SK-N-SH (cell line): ENCODE data around the gene C3. TPM values are rescaled to one million over a fixed set of nuclear protein-coding genes. Genes with fewer than 3 reads are reported as not detected.

Experiments used
- CTCF ChIA-PET: fragments of 300-600, 350-600 bp; formaldehyde crosslinking; extraction: SDS; loops from one replicate; lab custom pipeline; 2021; lab: Yijun Ruan, JAX
- POLR2A ChIA-PET: fragments of 350-600 bp; sonication (Branson Sonifier 250); formaldehyde crosslinking; extraction: SDS; loops from one replicate; lab custom pipeline; 2020; ENCODE audit warnings: antibody characterized with exemption, inconsistent platforms; lab: Yijun Ruan, JAX
- DNase-seq: peaks from one replicate; pipeline ENCODE4 v3.0.0; 2012
- H2AFZ ChIP-seq: fragments of 200-600 bp; sonication (generic); 2 replicates; pipeline ENCODE4 v1.8.1; 2016; ENCODE audit warnings: antibody characterized with exemption, mild to moderate bottlenecking, low read depth
- H3F3A ChIP-seq: fragments of 200-600 bp; sonication (generic); replicated peaks from 2 replicates; pipeline ENCODE3; 2016; ENCODE audit warnings: antibody characterized with exemption, mild to moderate bottlenecking; ENCODE audit not compliant: insufficient read depth
- H3K27ac ChIP-seq, 2 experiments: fragments of 200-500 bp in 1 of 2; fragments of 200-600 bp in 1 of 2; sonication (Bioruptor generic) in 1 of 2; sonication (generic), shearing (Covaris generic) in 1 of 2; 2 replicates each; pipeline versions ENCODE4 v1.5.1 to v1.6.1; 2014 to 2016; ENCODE audit warnings: low read depth in 2 of 2, inconsistent platforms in 1 of 2, low read length in 1 of 2, mild to moderate bottlenecking in 1 of 2, mixed read lengths in 1 of 2
- H3K27me3 ChIP-seq: fragments of 200-600 bp; sonication (generic), shearing (Covaris generic); 2 replicates; pipeline ENCODE4 v1.6.1; 2016; ENCODE audit warnings: mixed run types; ENCODE audit not compliant: insufficient read depth
- H3K36me3 ChIP-seq, 2 experiments: fragments of 200-500 bp in 1 of 2; fragments of 200-600 bp in 1 of 2; sonication (Bioruptor generic) in 1 of 2; sonication (generic) in 1 of 2; replicated peaks in 1 of 2; 2 replicates each; pipeline versions ENCODE3 to v1.5.1; 2014 to 2016; ENCODE audit warnings: low read length in 1 of 2, mild to moderate bottlenecking in 1 of 2; ENCODE audit not compliant: insufficient read depth in 2 of 2, control insufficient read depth in 1 of 2
- H3K4me1 ChIP-seq, 2 experiments: fragments of 200-500 bp in 1 of 2; fragments of 200-600 bp in 1 of 2; sonication (Bioruptor generic) in 1 of 2; sonication (generic), shearing (Covaris generic) in 1 of 2; 2 replicates each; pipeline versions ENCODE4 v1.5.1 to v1.6.1; 2014 to 2016; ENCODE audit warnings: low read depth in 1 of 2, low read length in 1 of 2, mixed run types in 1 of 2; ENCODE audit not compliant: insufficient read depth in 2 of 2, control insufficient read depth in 1 of 2
- H3K4me2 ChIP-seq: fragments of 200-600 bp; sonication (generic), shearing (Covaris generic); 2 replicates; pipeline ENCODE4 v1.6.1; 2017; ENCODE audit warnings: mixed run types
- H3K4me3 ChIP-seq, 2 experiments: fragments of 200-500 bp in 1 of 2; fragments of 200-600 bp in 1 of 2; sonication (Bioruptor generic) in 1 of 2; sonication (generic), shearing (Covaris generic) in 1 of 2; 2 replicates each; pipeline versions ENCODE4 v1.5.1 to v1.8.1; 2014 to 2016; ENCODE audit warnings: low read depth in 2 of 2, inconsistent platforms in 1 of 2, low read length in 1 of 2, mild to moderate bottlenecking in 1 of 2, mixed read lengths in 1 of 2, moderate library complexity in 1 of 2
- H3K79me2 ChIP-seq: fragments of 200-600 bp; sonication (generic); 2 replicates; pipeline ENCODE4 v1.8.1; 2017; ENCODE audit warnings: mild to moderate bottlenecking; ENCODE audit not compliant: insufficient read depth
- H3K9ac ChIP-seq: fragments of 200-600 bp; sonication (generic); 2 replicates; pipeline ENCODE4 v1.6.1; 2017; ENCODE audit warnings: mixed run types
- H3K9me2 ChIP-seq: fragments of 200-600 bp; sonication (generic); 2 replicates; pipeline ENCODE4 v1.6.1; 2017; ENCODE audit warnings: mixed run types
- H3K9me3 ChIP-seq: fragments of 200-600 bp; sonication (generic); 2 replicates; pipeline ENCODE4 v1.6.1; 2017; ENCODE audit warnings: mixed run types, mild to moderate bottlenecking, moderate library complexity
- H4K20me1 ChIP-seq: fragments of 200-600 bp; sonication (generic); 2 replicates; pipeline ENCODE4 v1.6.1; 2017; ENCODE audit warnings: mild to moderate bottlenecking, mixed run types; ENCODE audit not compliant: insufficient read depth
- CHD2 ChIP-seq: fragments of 150-350 bp; IDR thresholded peaks from 2 replicates; pipeline ENCODE4 v1.6.1; 2018; ENCODE audit warnings: low read length; ENCODE audit not compliant: partially characterized antibody
- ELF1 ChIP-seq: IDR thresholded peaks from 2 replicates; pipeline ENCODE4 v1.4.0; 2012
- EP300 ChIP-seq, 2 experiments: IDR thresholded peaks; 2 replicates each; pipeline versions ENCODE4 v1.4.0 to v1.6.1; 2012; ENCODE audit warnings: borderline replicate concordance in 1 of 2, low read depth in 1 of 2, low read length in 1 of 2
- FOSL2 ChIP-seq: IDR thresholded peaks from 2 replicates; pipeline ENCODE4 v1.4.0; 2012; ENCODE audit warnings: low read depth, mild to moderate bottlenecking, moderate library complexity, borderline replicate concordance
- FOXJ3 ChIP-seq: sonication (generic); formaldehyde crosslinking; IDR thresholded peaks from 2 replicates; pipeline ENCODE4 v1.5.1; 2020; ENCODE audit warnings: mild to moderate bottlenecking, missing genetic modification reagents
- GATA2 ChIP-seq: sonication (generic); formaldehyde crosslinking; IDR thresholded peaks from 2 replicates; pipeline ENCODE4 v1.5.0; 2020; ENCODE audit warnings: mild to moderate bottlenecking, missing genetic modification reagents
- MXI1 ChIP-seq: IDR thresholded peaks from 2 replicates; pipeline ENCODE4 v1.6.1; 2012; ENCODE audit warnings: mild to moderate bottlenecking, low read depth, low read length, improper control_type of control experiment
- POLR2AphosphoS5 ChIP-seq: IDR thresholded peaks from 2 replicates; pipeline ENCODE4 v1.6.1; 2012; ENCODE audit warnings: low read depth, low read length
- RAD21 ChIP-seq: IDR thresholded peaks from 2 replicates; pipeline ENCODE4 v1.6.1; 2012; ENCODE audit warnings: mild to moderate bottlenecking, low read length
- RCOR1 ChIP-seq: fragments of 150-350 bp; IDR thresholded peaks from 2 replicates; pipeline ENCODE4 v1.6.1; 2017; ENCODE audit warnings: antibody characterized with exemption, low read length
- REST ChIP-seq: IDR thresholded peaks from 2 replicates; pipeline ENCODE4 v1.6.1; 2012; ENCODE audit warnings: mild to moderate bottlenecking, low read depth, low read length, moderate library complexity
- TCF12 ChIP-seq: IDR thresholded peaks from 2 replicates; pipeline ENCODE4 v1.4.0; 2012
- TEAD4 ChIP-seq: IDR thresholded peaks from 2 replicates; pipeline ENCODE4 v1.4.0; 2012; ENCODE audit warnings: mild to moderate bottlenecking, borderline replicate concordance; ENCODE audit not compliant: insufficient read depth
- USF2 ChIP-seq: fragments of 150-350 bp; IDR thresholded peaks from 2 replicates; pipeline ENCODE4 v1.6.1; 2017; ENCODE audit warnings: antibody characterized with exemption, low read length, low read depth, borderline replicate concordance
- YY1 ChIP-seq: IDR thresholded peaks from 2 replicates; pipeline ENCODE4 v1.4.0; 2012; ENCODE audit warnings: low read depth, mild to moderate bottlenecking
- WGBS: methylation state at CpG from one replicate; pipeline ENCODE4 v1.1.6; 2017; ENCODE audit warnings: low lambda C conversion rate; 5-methylcytosine and 5-hydroxymethylcytosine counted together
- polyA plus RNA-seq, 3 experiments: library from polyadenylated mRNA; depleted of rRNA; stranded (reverse); fragments of >200 nt; gene quantifications; 2 replicates each; pipeline ENCODE4 v1.2.3, GENCODE V29; 2012
- TF ChIP-seq, protein P1 (sequence below): IDR thresholded peaks from 2 replicates; pipeline ENCODE4 v1.4.0; 2012; ENCODE audit warnings: low read depth
- TF ChIP-seq, protein P2 (sequence below): fragments of 200-600 bp; sonication (generic); IDR thresholded peaks from 2 replicates; pipeline ENCODE4 v1.6.1; 2017; ENCODE audit warnings: antibody characterized with exemption, mild to moderate bottlenecking, moderate library complexity

Gene C3
- polyA plus RNA-seq, 1 of the 3 experiments (the other 2 are of a cell fraction), result 0.67 TPM

DNA sequence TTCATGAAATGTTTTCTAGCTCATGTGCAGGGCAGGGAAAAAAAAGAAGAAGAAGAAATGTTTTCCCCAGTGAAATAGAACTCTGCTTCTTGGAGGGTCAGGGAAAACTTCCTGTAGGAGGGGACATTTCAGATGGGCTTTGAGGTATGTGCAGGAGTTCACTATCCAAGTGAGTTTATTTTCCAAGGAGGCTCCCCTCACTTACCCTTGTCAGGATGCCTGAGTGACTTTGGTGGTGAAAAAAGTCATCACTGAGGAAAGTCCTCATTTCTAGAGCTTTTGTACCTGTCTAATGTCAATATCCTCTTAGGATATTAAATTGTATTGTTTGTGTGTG, 656 bp upstream of the C3 start:
- no peaks in the 10 kb centered on the region for H4K20me1 ChIP-seq
- ChIA-PET POLR2A (no interaction called here), CTCF (interaction anchor here (1.0 kb wide), 1 partner anchor 126 kb away, joined by 4 read pairs; no protein-coding TSS in a partner anchor)
- H3K4me3 ChIP-seq, result no peak overlapping the region
- H3F3A ChIP-seq, result peaks cover 6% of the 10 kb centered on the region
- no peaks in the 10 kb centered on the region for H3K79me2 ChIP-seq
- H3K27ac ChIP-seq, result no peak overlapping the region
- no peak overlapping the region for H2AFZ ChIP-seq
- H3K9me2 ChIP-seq, result no peaks in the 10 kb centered on the region
- DNase-seq, result no peak
- TF ChIP-seq CHD2, result no peak
- TF ChIP-seq EP300 (IDR thresholded peaks at IDR 0.05; ENCODE audit: borderline replicate concordance in 1 of 2, low read depth in 1 of 2, low read length in 1 of 2), result no peak
- TF ChIP-seq TEAD4, result no peak
- no peak for TF ChIP-seq ELF1
- TF ChIP-seq, all 33 proteins: peak for 0
- no peak overlapping the region for H3K9ac ChIP-seq
- H3K27me3 ChIP-seq, result peaks cover 18% of the 10 kb centered on the region
- H3K4me1 ChIP-seq, result no peaks in the 10 kb centered on the region
- no peaks in the 10 kb centered on the region for H3K9me3 ChIP-seq
- H3K4me2 ChIP-seq, result no peak overlapping the region
- H3K36me3 ChIP-seq, result no peaks in the 10 kb centered on the region

DNA sequence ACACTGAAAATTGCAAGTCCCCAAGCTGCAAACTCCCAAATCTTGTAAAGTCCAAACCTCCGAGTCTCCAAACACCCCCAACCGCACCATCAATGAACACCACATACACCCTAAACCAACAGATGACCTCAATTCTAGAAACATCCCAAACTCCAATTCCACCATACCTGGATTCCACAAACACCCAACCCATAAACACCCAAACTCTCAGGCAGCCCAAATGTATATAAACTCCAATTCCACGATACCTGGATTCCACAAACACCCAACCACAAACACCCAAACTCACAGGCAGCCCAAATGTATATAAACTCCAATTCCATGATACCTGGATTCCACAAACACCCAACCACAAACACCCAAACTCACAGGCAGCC, 470 bp downstream of the C3 start:
- no peak for TF ChIP-seq RCOR1
- TF ChIP-seq, protein P1, sequence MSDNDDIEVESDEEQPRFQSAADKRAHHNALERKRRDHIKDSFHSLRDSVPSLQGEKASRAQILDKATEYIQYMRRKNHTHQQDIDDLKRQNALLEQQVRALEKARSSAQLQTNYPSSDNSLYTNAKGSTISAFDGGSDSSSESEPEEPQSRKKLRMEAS, result no peak
- no peak for TF ChIP-seq FOXJ3
- no peak for TF ChIP-seq MXI1
- no peak for TF ChIP-seq CHD2
- TF ChIP-seq GATA2 (CRISPR knock-in tag), result no peak
- no peak for TF ChIP-seq POLR2AphosphoS5
- TF ChIP-seq FOSL2, result no peak
- H3K4me3 ChIP-seq, result no peak overlapping the region
- ChIA-PET CTCF (interaction anchor here (1.0 kb wide), 1 partner anchor 125 kb away, joined by 4 read pairs; no protein-coding TSS in a partner anchor), POLR2A (no interaction called here)
- no peaks in the 10 kb centered on the region for H4K20me1 ChIP-seq
- no peaks in the 10 kb centered on the region for H3K9me3 ChIP-seq
- no peaks in the 10 kb centered on the region for H3K9me2 ChIP-seq
- no peaks in the 10 kb centered on the region for H3K4me1 ChIP-seq
- H3K4me2 ChIP-seq, result no peak overlapping the region
- H3K27ac ChIP-seq, result no peak overlapping the region
- H3F3A ChIP-seq, result peaks cover 6% of the 10 kb centered on the region
- 63% methylated on average over 3 of the region's 3 CpGs for WGBS
- no peaks in the 10 kb centered on the region for H3K36me3 ChIP-seq
- H2AFZ ChIP-seq, result no peak overlapping the region
- no peak overlapping the region for H3K9ac ChIP-seq
- no peaks in the 10 kb centered on the region for H3K79me2 ChIP-seq
- H3K27me3 ChIP-seq, result peaks cover 21% of the 10 kb centered on the region
- no peak for DNase-seq

- Histone ChIP-seq H3K9ac (no peak overlapping the region), H3K4me3 (no peak overlapping the region), H3K4me2 (no peak overlapping the region), H2AFZ (no peak overlapping the region), H3K4me1 (no peaks in the 10 kb centered on the region), H3K79me2 (no peaks in the 10 kb centered on the region), H3K27ac (no peak overlapping the region), H3K36me3 (no peaks in the 10 kb centered on the region), H3K9me2 (no peaks in the 10 kb centered on the region), H4K20me1 (no peaks in the 10 kb centered on the region), H3K27me3 (peaks cover 26% of the 10 kb centered on the region), H3F3A (peaks cover 6% of the 10 kb centered on the region), H3K9me3 (no peaks in the 10 kb centered on the region)
- POLR2A ChIA-PET, result no interaction called here
- no peak for DNase-seq
- 45% methylated on average over 4 of the region's 6 CpGs for WGBS
- CTCF ChIA-PET, result no interaction called here
- TF ChIP-seq POLR2AphosphoS5, result no peak
- no peak for TF ChIP-seq RAD21
- TF ChIP-seq TCF12, result no peak
- TF ChIP-seq, protein P2, sequence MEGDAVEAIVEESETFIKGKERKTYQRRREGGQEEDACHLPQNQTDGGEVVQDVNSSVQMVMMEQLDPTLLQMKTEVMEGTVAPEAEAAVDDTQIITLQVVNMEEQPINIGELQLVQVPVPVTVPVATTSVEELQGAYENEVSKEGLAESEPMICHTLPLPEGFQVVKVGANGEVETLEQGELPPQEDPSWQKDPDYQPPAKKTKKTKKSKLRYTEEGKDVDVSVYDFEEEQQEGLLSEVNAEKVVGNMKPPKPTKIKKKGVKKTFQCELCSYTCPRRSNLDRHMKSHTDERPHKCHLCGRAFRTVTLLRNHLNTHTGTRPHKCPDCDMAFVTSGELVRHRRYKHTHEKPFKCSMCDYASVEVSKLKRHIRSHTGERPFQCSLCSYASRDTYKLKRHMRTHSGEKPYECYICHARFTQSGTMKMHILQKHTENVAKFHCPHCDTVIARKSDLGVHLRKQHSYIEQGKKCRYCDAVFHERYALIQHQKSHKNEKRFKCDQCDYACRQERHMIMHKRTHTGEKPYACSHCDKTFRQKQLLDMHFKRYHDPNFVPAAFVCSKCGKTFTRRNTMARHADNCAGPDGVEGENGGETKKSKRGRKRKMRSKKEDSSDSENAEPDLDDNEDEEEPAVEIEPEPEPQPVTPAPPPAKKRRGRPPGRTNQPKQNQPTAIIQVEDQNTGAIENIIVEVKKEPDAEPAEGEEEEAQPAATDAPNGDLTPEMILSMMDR, result no peak
- TF ChIP-seq REST, result no peak
- no peak for TF ChIP-seq YY1
- TF ChIP-seq USF2, result no peak
Measured at GRCh38 chr19:6719540-6719861, 949 bp downstream of the C3 start.
